Measurements from ENCODE around the gene ZNF619. TPM values are rescaled to one million over a fixed set of nuclear protein-coding genes. Genes with fewer than 3 reads are reported as not detected.
"Not testable (repeated sequence)": the region's sequence is repeated elsewhere in the genome, so short reads cannot be mapped to it uniquely, and the experiment has no call there.

The ZNF619 gene
- total RNA-seq, 2 donors from 2014 or later, result 9.6 to 9.8 TPM

GRCh38 chr3:40456279-40456939 is 20.5 kb upstream of the ZNF619 start:
- DNase-seq, result no peak
- Mint-ChIP-seq H3K27me3 (ENCODE audit: low read depth) (no peaks in the 10 kb centered on the region), H3K4me1 (ENCODE audit: low read depth) (peaks cover 63% of the 10 kb centered on the region), H3K4me3 (peak overlapping the region; percentile 84 to 99), H3K9me3 (no peaks in the 10 kb centered on the region), H3K36me3 (ENCODE audit: insufficient read depth in 2 of 2) (peaks cover 11 to 32% of the 10 kb centered on the region in 2 donors), H3K27ac (peak overlapping the region; percentile 79)
- ATAC-seq (replicated peaks in 1 of 2), result no peak

GRCh38 chr3:40456940-40457823 is 19.7 kb upstream of the ZNF619 start, which contains the start of gene RPL14:
RPL14 (plus strand) TSS chr3:40457339; CDS start chr3:40457472, 133 bp downstream.
- H3K4me3 Mint-ChIP-seq, result peak within 1 kb of the TSS; percentile 84 to 99
- H3K36me3 Mint-ChIP-seq (ENCODE audit: insufficient read depth in 2 of 2), result peaks cover 11 to 40% of the 10 kb centered on the region in 2 donors

GRCh38 chr3:40458473-40458872 is 18.4 kb upstream of the ZNF619 start:
- Mint-ChIP-seq H3K4me1 (ENCODE audit: low read depth) (peaks cover 57% of the 10 kb centered on the region), H3K27me3 (ENCODE audit: low read depth) (no peaks in the 10 kb centered on the region), H3K9me3 (no peaks in the 10 kb centered on the region), H3K4me3 (peak overlapping the region; percentile 84 to 99), H3K36me3 (ENCODE audit: insufficient read depth in 2 of 2) (peaks cover 12 to 43% of the 10 kb centered on the region in 2 donors), H3K27ac (peak overlapping the region; percentile 83)
- DNase-seq (no peak), ATAC-seq (replicated peaks in 1 of 2) (no peak)

More at GRCh38 chr3:40456940-40457823, 19.7 kb upstream of the ZNF619 start, which contains the start of gene RPL14:
- H3K9me3 Mint-ChIP-seq, result no peaks in the 10 kb centered on the region
- DNase-seq, result peak; percentile 94 to 97
- ATAC-seq (replicated peaks in 1 of 2), result peak; percentile 77
- H3K27ac Mint-ChIP-seq, result peak within 1 kb of the TSS; percentile 83
- H3K27me3 Mint-ChIP-seq (ENCODE audit: low read depth), result no peaks in the 10 kb centered on the region
- peaks cover 61% of the 10 kb centered on the region for H3K4me1 Mint-ChIP-seq (ENCODE audit: low read depth)

- peak in 1 of 2 donors; percentile 16 for DNase-seq
- peak overlapping the region; percentile 35 for H3K27ac Mint-ChIP-seq
- H3K27me3 Mint-ChIP-seq (ENCODE audit: low read depth); ATAC-seq (replicated peaks in 1 of 2); H3K9me3 Mint-ChIP-seq: not testable (repeated sequence)
- peaks cover 55% of the 10 kb centered on the region for H3K4me1 Mint-ChIP-seq (ENCODE audit: low read depth)
- peaks cover 14 to 54% of the 10 kb centered on the region in 2 donors for H3K36me3 Mint-ChIP-seq (ENCODE audit: insufficient read depth in 2 of 2)
- peak overlapping the region in 1 of 2 donors; percentile 64 for H3K4me3 Mint-ChIP-seq
Observed at GRCh38 chr3:40460481-40460880, 16.4 kb upstream of the ZNF619 start.

- peak overlapping the region; percentile 82 for H3K27ac Mint-ChIP-seq
- no peak for ATAC-seq (replicated peaks in 1 of 2)
- H3K4me1 Mint-ChIP-seq (ENCODE audit: low read depth), result peaks cover 51% of the 10 kb centered on the region
- H3K36me3 Mint-ChIP-seq (ENCODE audit: insufficient read depth in 2 of 2), result peaks cover 14 to 54% of the 10 kb centered on the region in 2 donors
- no peak for DNase-seq
- no peak overlapping the region for H3K4me3 Mint-ChIP-seq
- H3K27me3 Mint-ChIP-seq (ENCODE audit: low read depth), result no peaks in the 10 kb centered on the region
- no peaks in the 10 kb centered on the region for H3K9me3 Mint-ChIP-seq
Observed at GRCh38 chr3:40461161-40461560, 15.8 kb upstream of the ZNF619 start.

- H3K9me3 Mint-ChIP-seq; ATAC-seq (replicated peaks in 1 of 2); DNase-seq; H3K27me3 Mint-ChIP-seq (ENCODE audit: low read depth); H3K4me3 Mint-ChIP-seq: not testable (repeated sequence)
- peaks cover 49% of the 10 kb centered on the region for H3K4me1 Mint-ChIP-seq (ENCODE audit: low read depth)
- H3K27ac Mint-ChIP-seq, result peak overlapping the region; percentile 48
- peaks cover 11 to 46% of the 10 kb centered on the region in 2 donors for H3K36me3 Mint-ChIP-seq (ENCODE audit: insufficient read depth in 2 of 2)
Observed at GRCh38 chr3:40462838-40463237, 14.1 kb upstream of the ZNF619 start.

- peaks cover 8 to 42% of the 10 kb centered on the region in 2 donors for H3K36me3 Mint-ChIP-seq (ENCODE audit: insufficient read depth in 2 of 2)
- H3K27me3 Mint-ChIP-seq (ENCODE audit: low read depth), result no peaks in the 10 kb centered on the region
- H3K9me3 Mint-ChIP-seq, result no peaks in the 10 kb centered on the region
- ATAC-seq (replicated peaks in 1 of 2) (no peak), DNase-seq (no peak)
- peak overlapping the region; percentile 72 for H3K27ac Mint-ChIP-seq
- peaks cover 42% of the 10 kb centered on the region for H3K4me1 Mint-ChIP-seq (ENCODE audit: low read depth)
- H3K4me3 Mint-ChIP-seq, result no peak overlapping the region
Observed at GRCh38 chr3:40463579-40463978, 13.3 kb upstream of the ZNF619 start.

- H3K4me1 Mint-ChIP-seq (ENCODE audit: low read depth), result peaks cover 33% of the 10 kb centered on the region
- ATAC-seq (replicated peaks in 1 of 2) (peak; percentile 39 to 52), DNase-seq (no peak)
- peak overlapping the region; percentile 77 for H3K27ac Mint-ChIP-seq
- peaks cover 7 to 37% of the 10 kb centered on the region in 2 donors for H3K36me3 Mint-ChIP-seq (ENCODE audit: insufficient read depth in 2 of 2)
- H3K4me3 Mint-ChIP-seq, result no peak overlapping the region
- H3K27me3 Mint-ChIP-seq (ENCODE audit: low read depth), result no peaks in the 10 kb centered on the region
- no peaks in the 10 kb centered on the region for H3K9me3 Mint-ChIP-seq
Observed at GRCh38 chr3:40464339-40465110, 12.4 kb upstream of the ZNF619 start.

GRCh38 chr3:40465111-40465407 is 11.9 kb upstream of the ZNF619 start:
- peaks cover 6 to 37% of the 10 kb centered on the region in 2 donors for H3K36me3 Mint-ChIP-seq (ENCODE audit: insufficient read depth in 2 of 2)

GRCh38 chr3:40465456-40465855 is 11.5 kb upstream of the ZNF619 start:
- Mint-ChIP-seq H3K4me3 (no peak overlapping the region), H3K27me3 (ENCODE audit: low read depth) (no peaks in the 10 kb centered on the region), H3K4me1 (ENCODE audit: low read depth) (peaks cover 28% of the 10 kb centered on the region), H3K9me3 (no peaks in the 10 kb centered on the region), H3K27ac (peak overlapping the region; percentile 58), H3K36me3 (ENCODE audit: insufficient read depth in 2 of 2) (peaks cover 4 to 33% of the 10 kb centered on the region in 2 donors)
- DNase-seq (no peak), ATAC-seq (replicated peaks in 1 of 2) (no peak)

More at GRCh38 chr3:40465111-40465407, 11.9 kb upstream of the ZNF619 start:
- Mint-ChIP-seq H3K27ac (peak overlapping the region; percentile 58), H3K9me3 (no peaks in the 10 kb centered on the region), H3K4me1 (ENCODE audit: low read depth) (peaks cover 31% of the 10 kb centered on the region), H3K4me3 (no peak overlapping the region), H3K27me3 (ENCODE audit: low read depth) (no peaks in the 10 kb centered on the region)
- DNase-seq, result no peak
- ATAC-seq (replicated peaks in 1 of 2), result no peak

GRCh38 chr3:40468018-40468417 is 8.9 kb upstream of the ZNF619 start:
- Mint-ChIP-seq H3K27ac (no peak overlapping the region), H3K36me3 (ENCODE audit: insufficient read depth in 2 of 2) (peaks cover 3 to 18% of the 10 kb centered on the region in 2 donors), H3K9me3 (no peaks in the 10 kb centered on the region), H3K4me1 (ENCODE audit: low read depth) (peaks cover 22% of the 10 kb centered on the region), H3K4me3 (no peak overlapping the region), H3K27me3 (ENCODE audit: low read depth) (no peaks in the 10 kb centered on the region)
- DNase-seq (no peak), ATAC-seq (replicated peaks in 1 of 2) (peak in 1 of 2 donors; percentile 20)

- H3K4me3 Mint-ChIP-seq, result no peak overlapping the region
- peaks cover 1% of the 10 kb centered on the region for H3K4me1 Mint-ChIP-seq (ENCODE audit: low read depth)
- no peak for ATAC-seq (replicated peaks in 1 of 2)
- H3K36me3 Mint-ChIP-seq (ENCODE audit: insufficient read depth in 2 of 2), result peaks cover 0 to 5% of the 10 kb centered on the region in 2 donors
- no peak overlapping the region for H3K27ac Mint-ChIP-seq
- H3K9me3 Mint-ChIP-seq, result no peaks in the 10 kb centered on the region
- no peaks in the 10 kb centered on the region for H3K27me3 Mint-ChIP-seq (ENCODE audit: low read depth)
- no peak for DNase-seq
Observed at GRCh38 chr3:40470701-40471100, 6.2 kb upstream of the ZNF619 start.
